Stromal cell of bone marrow (primary cell): ENCODE results near the gene KIF3B.
A peak's percentile ranks its signal among the peaks of the same experiment; 100 is the strongest.
"Not testable (repeated sequence)": the region's sequence is repeated elsewhere in the genome, so short reads cannot be mapped to it uniquely, and the experiment has no call there.

ENCODE experiments used
- DNase-seq: peaks from one replicate; pipeline ENCODE4 v3.0.0-alpha.2; 2012; ENCODE audit warnings: low read depth

KIF3B gene

DNA sequence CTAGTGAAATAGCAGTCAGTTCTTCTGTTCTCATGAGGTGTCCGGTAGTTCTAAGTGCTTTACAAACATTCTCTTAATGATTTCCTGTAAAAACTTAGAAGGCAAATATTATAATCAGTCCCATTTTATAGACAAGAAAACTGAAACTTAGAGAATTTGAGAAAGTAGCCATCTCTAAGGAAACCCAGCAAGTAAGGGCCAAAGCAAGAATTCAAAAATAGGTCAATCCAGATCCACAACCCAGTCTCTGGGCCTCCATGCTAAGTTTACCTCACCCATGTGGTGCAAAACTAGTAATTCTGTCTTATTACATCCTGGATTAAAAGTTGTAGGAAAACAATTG lies 53.1 kb downstream of the KIF3B start:
- no peak for DNase-seq

DNA sequence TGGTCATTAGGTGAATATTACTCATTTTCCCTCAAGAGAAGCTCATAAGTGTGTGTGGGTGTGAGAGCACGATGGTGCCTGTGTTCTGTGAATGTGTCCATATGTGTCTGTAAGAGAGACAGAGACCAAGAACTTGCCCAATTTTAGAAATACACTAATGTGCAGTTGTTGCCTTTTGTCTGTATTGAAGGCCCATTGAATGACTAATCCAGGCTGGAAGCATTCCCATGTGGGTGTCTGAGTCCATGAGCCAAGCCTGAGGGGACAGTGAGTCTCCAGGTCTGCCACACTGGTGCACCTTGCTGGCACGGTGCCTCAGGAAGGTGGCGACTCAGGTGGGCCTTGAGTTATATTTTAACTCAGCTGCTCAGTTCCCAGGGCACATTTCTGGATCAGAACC lies 55.2 kb downstream of the KIF3B start:
- peak; percentile 21 for DNase-seq

DNA sequence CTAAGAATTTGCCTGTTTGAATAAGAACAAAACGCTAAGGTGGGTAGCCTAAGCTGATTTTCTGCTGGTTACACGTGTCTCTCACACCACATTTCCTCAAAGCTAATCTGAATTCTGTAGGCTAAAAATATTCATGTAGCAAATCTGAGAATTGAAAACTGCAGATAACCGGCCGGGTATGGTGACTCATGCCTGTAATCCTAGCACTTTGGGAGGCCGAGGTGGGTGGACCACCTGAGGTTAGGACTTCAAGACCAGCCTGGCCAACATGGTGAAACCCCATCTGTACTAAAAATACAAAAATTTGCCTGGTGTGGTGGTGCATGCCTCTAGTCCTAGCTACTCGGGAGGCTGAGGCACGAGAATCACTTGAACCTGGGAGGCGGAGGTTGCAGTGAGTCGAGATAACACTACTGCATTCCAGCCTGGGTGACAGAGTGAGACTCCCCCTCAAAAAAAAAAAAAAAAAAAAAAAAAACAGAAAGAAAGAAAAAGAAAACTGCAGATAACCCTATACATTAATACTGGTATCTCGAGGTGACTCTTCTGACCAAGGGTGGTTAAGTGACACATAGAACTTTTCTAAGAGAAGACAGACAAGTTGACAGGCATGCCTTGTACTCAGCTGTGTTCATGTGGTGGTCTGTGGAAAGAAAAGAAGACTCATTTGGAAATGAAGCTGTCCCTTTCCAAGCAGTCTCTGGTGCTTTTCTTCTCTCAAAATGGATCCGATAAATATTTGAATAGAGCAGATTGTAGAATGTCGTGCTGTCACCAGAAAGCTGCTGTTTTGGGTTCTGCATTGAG lies 55.9 kb downstream of the KIF3B start:
- no peak for DNase-seq

DNA sequence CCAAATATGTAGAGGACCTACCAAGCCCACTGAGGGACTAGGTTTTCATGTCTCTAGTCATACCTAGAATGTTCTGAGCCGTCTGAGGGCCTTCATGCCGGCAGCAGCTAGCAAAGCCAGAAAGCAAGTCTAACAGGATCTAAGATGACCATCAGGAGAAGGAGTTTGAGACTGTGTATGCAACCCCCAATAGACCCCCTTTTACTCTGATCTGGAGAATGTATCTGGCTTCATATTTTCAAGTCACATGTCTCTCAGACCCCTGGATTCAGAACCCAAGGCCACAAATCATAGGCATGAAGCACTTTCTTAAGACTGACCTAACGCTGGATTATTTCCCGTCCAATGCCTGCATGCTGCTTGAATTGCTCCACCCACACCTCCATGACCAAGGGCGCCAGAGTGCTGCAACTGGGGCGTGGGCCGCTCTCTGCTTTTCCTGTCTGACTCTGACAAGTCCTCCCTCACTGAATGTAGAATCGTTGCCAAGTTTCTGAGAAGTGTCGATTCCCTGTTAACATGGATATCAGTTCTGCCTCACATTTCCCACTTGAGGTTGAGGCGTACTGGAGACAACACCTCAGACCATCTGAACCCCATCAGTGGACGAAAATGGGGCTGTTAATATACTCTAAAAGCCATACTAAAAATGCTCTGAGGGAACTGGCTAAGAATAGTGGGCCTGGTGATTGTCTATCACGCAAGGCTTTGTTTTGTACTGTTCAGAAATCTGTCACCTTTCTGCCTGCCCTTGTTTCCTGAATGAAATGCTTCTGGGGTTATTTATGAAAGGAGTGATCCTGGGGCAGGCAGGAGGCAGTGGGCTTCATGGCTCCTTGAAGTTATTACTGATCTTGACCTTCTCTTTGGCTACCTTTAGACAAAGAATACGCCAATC lies 56.8 kb downstream of the KIF3B start:
- no peak for DNase-seq

DNA sequence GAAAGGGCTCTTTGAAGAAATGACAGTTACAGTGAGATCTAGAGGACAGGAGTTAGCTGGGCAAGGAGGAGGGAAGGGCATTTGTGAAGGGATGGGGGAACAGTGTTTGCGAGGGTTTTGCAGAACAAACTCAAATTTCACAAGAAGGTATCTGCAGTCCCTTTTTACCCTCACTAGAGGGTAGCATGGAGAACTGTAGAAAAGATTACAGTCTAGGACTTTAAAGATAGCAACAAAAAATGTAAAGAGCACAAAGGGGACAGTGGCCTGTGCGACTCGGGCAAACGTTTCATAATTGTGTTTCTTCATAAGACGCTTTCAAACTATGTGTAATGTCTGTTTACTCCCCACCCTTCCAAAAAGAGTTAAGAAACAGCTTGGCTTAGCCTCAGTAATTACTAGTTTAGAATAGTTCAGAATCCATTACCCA lies 59.5 kb downstream of the KIF3B start:
- DNase-seq, result no peak

DNA sequence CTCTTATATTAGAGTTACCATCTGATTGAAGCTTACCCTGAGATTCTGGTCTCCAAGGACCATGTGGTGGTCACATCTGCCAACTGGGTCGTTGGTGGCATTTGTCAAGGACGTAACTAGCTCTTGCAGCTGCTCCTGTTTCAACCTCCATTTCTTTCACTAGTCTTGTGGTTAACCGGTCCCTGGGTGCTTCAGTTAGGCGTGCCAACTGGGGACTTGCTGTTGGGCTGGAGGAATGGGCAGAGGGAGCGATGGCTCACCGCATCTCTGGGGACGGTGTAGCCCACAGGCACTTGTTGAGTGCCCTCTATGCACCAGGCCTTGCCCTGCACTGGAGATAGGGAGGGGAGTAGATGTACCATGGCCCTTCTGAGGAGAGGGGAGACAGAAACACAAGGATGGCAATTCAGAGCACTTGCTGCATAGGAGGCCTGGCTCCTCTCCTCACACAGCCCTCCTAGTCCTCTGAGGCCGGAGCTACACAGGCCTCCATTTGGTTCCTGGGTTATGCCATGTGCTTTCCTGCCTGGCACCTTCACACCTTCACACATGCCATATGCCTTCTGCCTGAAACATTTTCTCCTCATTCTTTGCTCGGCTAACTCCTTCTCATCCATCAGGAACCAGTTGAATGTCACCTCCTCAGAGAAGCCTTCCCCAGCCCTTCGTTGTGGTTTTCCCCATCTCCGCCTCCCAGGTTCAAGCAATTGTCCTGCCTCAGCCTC lies 60.6 kb downstream of the KIF3B start:
- no peak for DNase-seq

DNA sequence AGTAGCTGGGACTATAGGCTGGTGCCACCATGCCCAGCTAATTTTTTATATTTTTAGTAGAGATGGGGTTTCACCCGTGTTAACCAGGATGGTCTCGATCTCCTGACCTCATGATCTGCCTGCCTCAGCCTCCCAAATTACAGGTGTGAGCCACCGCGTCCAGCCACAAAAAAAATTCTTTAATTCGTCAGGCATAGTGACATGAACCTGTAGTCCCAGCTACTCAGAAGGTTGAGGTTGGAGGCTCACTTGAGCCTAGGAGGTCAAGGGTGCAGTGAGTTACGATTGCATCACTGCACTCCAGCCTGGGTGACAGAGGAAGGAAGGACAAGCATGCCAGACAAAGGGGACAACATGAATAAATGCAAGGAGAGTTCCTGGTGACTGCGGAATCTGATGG lies 61.2 kb downstream of the KIF3B start:
- DNase-seq, result no peak

DNA sequence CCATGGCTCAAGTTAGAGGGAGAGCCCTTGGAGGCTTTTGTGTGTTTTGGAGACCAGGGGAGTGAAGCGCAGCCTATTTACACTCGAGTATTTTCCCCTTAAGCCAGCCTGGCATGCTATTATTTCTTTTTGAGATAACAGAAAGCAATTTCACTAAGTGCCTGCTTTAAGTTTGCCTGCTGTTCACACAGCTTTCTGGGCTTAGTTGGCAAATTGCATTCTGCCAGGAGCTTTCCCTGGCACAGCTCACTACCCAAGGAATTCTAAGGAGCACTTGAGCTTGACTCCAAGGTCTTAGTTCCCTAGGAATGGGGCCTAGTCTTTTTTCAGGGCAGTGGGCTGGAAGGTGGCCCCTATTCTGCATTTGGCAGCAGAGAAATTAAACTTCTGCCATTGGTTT lies 61.7 kb downstream of the KIF3B start:
- DNase-seq, result no peak

DNA sequence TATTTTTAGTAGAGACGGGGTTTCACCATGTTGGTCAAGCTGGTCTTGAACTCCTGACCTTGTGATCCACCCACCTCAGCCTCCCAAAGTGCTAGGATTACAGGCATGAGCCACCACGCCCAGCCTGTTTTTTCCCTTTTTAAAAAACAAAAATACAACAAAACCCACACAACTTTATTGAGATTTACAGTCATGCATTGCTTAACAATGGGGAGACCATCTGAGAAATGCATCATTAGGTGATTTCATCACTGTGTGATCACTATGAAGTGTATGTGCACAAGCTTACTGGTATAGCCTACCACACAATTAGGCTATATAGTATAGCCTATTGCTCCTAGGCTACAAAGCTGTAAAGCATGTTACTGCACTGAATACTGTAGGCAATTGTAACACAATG lies 63.6 kb downstream of the KIF3B start:
- not testable (repeated sequence) for DNase-seq

DNA sequence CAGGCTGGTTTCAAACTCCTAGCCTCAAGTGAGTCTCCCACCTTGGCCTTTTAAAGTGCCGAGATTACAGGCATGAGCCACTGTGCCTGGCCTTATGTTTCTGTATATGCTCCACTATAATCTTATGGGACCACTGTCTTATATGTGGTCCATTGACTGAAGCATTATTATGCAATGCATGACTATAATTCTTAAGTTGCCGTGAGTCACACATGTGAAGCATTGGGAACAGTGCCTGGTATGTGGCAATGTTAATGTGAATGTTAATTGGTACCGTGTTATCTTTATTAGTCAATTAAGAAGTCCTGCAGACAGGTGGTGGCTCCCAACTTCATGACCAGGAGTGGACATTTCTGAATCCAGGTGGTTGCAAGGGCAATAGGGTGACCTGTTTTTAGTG lies 66.0 kb downstream of the KIF3B start:
- peak; percentile 51 for DNase-seq

DNA sequence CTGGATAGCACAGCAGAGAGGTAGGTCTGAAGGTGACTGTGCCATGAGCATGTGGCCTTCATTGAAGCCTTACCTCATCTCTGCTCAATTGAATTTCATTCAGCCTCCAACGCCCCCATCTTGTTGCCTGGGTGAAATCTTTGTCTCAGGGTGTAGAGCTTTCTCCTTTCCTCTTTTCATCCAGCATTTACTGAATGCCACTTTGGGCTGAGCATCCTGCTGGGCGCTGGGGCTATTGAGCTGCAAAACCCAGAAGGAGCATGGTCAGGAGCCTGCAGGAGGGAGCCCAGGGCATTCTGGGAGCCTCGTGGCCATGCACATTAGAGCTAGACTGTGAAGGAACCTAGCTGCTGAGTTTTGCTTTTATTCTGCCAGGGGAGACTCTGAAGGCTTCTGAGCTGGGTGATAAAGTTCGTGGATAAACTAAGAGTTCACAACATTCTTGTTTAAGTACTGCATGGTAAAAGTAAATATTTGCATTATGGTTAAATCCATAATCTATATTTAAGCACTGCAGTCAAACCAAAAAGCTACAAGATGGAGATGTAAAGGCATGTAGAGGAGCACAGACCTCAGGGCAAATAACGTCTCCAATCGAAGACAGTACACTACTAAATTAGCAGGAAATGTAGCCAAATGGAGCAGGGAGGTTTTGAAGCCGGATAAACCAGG lies 67.5 kb downstream of the KIF3B start:
- no peak for DNase-seq

DNA sequence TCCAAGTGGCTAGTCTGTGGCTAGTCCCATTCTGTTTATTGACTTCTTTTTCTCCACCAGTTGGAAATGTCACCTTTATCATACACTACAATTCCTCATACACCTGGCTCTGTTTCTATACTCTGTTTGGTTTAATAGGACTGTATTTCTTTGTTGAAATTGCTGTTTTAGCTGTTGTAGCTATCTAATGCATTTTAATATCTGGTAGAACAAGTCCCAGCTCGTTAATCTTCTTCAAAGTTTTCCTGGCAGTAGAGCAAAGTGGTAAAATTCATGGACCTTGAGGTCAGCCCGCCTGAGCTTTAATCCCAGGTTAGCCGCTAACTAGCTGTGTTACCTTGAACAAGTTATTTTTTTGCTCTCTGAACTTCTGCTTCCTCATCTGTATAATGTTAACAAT lies 70.8 kb downstream of the KIF3B start:
- no peak for DNase-seq

DNA sequence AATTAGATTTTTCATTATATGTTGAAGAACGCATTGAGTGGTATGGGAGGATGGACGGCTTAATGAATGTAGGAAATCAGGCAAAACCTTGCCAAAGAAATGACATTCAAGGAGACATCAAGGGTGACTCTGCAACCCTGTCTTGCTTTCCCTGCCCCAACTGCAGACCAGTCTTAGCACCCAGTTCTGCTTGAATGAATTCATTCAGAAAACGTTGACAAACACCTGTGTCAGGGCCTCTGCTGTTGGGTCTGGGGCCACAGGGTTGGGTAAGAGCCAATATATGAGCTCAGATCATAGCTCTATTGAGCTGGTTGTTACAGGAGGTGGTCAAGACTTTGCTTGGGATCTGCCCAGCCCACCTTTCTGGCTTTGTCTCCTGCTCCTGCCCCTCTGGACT lies 73.0 kb downstream of the KIF3B start:
- DNase-seq, result no peak

DNA sequence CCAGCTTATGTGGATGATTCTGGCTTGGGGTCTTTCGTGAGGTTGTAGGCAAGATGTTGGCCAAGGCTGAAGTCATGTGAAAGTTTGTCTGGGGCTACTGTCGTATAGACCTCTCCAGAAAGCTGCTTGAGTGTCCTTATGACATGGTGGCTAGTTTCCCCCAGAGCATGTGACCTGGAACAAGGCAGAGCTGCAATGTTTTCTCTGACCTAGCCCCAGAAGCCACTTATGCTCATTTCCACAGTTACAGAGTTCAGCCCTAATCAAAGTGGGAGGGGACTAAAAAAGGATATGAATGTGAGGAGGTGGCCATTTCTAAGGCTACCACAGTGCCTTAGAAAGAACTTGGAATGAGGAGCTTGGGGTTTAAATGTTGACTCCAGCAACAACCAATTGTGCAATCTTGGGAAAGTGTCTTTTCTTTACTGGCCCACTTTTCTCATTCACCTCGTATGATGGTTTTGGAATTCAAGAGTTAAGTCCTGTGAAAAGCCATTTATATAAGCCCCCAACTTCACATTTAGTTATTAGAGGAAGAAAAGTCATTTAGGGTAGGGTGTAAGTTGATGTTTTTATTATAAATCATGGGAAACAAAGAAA lies 74.8 kb downstream of the KIF3B start:
- no peak for DNase-seq

DNA sequence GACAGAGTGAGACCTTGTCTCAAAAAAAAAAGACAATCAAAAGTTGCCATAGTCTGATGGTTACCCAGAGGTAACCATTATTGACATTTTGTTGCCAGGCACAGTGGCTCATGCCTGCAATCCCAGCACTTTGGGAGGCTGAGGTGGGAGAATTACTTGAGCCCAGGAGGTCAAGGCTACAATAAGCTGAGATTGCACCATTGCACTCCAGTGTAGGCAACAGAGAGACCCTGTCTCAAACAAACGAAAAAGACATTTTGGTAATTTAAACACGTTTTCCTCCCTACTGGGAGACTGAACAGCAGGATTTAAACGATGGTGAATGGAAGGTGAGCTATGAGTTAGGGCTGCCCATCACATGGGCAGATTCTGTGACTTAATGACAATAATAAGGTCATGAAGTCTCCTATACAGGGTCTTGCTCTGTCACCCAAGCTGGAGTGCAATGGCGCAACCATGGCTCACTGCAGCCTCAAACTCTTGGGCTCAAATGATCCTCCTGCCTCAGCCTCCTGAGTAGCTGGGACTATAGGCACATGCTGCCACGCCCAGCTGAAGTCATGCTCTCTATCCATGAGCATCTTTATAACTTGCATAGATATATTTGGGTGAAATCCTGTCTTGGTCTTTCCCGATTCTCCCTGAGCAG lies 76.5 kb downstream of the KIF3B start:
- DNase-seq, result no peak

DNA sequence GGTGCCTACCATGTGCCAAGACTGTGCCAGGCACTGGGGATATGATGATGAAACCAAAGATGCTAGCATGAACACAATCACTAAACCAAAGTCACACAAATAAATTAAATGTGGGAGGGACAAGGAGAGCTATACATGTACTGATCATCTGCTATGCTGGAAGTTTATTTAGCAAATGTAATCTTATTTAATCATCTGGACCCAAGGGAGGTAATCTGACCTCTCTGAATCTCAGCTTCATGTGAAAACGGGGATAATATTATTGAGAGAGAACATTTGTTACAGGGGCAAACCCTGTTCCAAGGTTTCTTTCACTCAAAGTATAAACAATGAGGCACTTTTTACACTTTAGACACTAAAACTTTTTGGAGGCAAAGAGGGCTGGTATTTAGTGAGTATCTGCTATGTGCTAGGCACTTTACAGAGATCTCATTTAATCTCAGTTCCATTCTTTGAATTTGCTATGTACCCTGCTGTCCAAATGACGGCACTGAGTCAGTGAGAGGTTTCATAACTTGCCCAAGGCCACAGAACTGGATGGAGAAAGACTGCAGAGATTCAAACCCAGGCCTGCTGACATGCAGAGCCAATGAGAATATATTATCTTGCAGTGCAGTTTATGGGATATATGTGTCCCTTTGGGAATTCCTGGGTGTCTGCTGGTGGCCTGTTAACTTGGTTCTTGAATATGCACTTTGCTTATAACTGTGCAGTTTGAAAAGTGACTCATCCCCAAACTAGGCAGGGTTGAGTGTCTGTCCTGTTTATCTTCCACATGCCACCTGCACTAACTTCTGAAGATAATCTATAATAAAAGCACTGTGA lies 77.4 kb downstream of the KIF3B start:
- DNase-seq, result peak; percentile 43

DNA sequence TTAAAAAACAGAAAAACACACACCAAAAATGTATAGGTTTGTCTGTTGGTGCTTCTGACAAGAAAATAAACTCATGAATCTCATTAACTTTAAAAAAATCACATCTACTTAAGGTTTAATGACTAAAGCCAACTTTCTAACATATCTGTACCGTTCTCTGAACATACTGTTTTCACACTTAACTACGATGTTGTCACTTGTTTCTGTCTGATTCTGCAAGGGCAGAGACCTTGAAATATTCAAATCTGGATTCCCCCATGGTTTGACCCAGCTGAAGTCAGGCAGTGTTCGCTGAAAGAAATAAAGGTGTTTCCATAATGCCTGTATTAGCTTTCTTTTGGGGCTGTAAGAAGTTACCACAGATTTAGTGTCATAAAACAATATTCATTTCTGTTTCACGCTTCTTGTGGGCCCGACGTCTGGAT lies 78.0 kb downstream of the KIF3B start:
- no peak for DNase-seq

DNA sequence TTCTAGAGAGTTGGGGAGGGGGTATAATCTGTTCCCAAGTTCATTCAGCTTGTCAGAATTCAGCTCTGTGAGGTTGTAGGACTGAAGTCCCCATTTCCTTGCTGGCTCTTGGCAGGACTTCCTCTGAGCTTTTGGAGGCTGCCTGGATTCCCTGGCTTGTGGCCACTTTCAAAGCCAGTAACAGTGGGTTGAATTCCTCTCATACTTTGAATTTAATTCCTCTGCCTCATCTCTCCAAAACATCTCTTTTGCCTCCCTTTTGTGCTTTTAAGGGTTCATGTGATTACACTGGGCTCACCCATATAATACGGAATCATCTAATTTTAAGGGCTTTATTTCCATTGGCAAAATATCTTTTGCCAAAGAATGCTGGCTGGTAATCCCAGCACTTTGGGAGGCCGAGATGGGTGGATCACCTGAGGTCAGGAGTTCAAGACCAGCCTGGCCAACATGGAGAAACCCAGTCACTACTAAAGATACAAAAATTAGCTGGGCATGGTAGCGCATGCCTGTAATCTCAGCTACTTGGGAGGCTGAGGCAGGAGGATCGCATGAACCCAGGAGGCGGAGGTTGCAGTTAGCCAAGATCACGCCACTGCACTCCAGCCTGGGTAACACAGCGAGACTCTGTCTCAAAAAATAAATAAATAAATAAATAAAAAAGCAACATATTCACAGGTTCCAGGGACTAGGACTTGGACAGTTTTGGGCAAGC lies 78.6 kb downstream of the KIF3B start:
- DNase-seq, result peak; percentile 52

DNA sequence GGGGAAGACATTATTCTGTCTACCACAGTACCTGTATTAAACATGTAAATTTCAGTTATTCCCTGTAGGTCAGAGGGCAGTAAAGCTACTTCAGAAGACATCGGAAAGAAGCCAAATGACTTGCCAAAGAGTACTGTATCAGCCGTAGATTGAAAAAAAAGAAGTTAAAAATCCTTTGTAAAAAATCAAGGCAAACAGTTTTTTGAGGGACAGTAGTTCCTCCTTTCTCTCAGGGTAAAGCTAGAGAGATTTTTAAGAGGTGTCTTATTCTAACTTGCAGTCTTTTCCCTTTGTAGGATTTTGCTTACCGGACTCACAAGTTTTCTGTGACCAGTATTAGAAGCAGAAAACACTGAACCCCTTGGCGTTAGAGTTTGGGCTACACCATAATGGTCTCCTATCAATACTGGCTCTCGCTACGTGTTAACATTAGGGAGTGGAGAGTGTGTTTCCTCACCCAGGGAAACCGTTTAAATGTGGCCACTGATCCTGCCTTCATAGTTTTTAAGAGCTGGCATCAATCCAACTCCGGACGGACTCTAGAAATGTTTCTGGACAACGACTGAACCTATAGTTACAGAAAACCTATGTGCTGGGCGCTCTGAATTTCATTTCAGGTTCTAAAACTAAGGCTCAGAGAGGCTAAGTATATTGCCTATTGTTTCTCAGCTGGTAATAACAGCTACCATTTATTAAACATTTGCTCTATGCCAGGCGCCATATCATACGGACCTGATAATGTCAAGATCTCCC lies 79.3 kb downstream of the KIF3B start:
- DNase-seq, result no peak
